ENCODE measurements around the gene PLEKHA1.

The PLEKHA1 gene

GRCh38 chr10:122424059-122424458, 49.6 kb downstream of the PLEKHA1 start:
- DNase-seq, result no peak

GRCh38 chr10:122426829-122427228, 52.3 kb downstream of the PLEKHA1 start:
- no peak for DNase-seq

- no peak for DNase-seq
Observed at GRCh38 chr10:122427280-122427679, 52.8 kb downstream of the PLEKHA1 start.

GRCh38 chr10:122435212-122435827, 60.8 kb downstream of the PLEKHA1 start:
- peak in 1 of 2 donors; percentile 74 for DNase-seq

- no peak for DNase-seq
Observed at GRCh38 chr10:122441961-122442360, 67.5 kb downstream of the PLEKHA1 start.

- DNase-seq, result no peak
Observed at GRCh38 chr10:122445469-122445868, 71.0 kb downstream of the PLEKHA1 start.

- DNase-seq, result no peak
Observed at GRCh38 chr10:122445904-122446303, 71.4 kb downstream of the PLEKHA1 start.

- DNase-seq, result no peak
Observed at GRCh38 chr10:122446668-122447423, 72.3 kb downstream of the PLEKHA1 start.

GRCh38 chr10:122448600-122448999, 74.1 kb downstream of the PLEKHA1 start:
- DNase-seq, result no peak

- no peak for DNase-seq
Observed at GRCh38 chr10:122449153-122449552, 74.6 kb downstream of the PLEKHA1 start.

GRCh38 chr10:122450353-122450990, 76.0 kb downstream of the PLEKHA1 start:
- no peak for DNase-seq

GRCh38 chr10:122454071-122454470, 79.6 kb downstream of the PLEKHA1 start:
- no peak for DNase-seq

- no peak for DNase-seq
Observed at GRCh38 chr10:122454603-122455080, 80.1 kb downstream of the PLEKHA1 start, which contains the start of gene ARMS2. ARMS2 (plus strand) TSS chr10:122454653; CDS start chr10:122454728, 75 bp downstream.

GRCh38 chr10:122455376-122456079, 81.0 kb downstream of the PLEKHA1 start:
- no peak for DNase-seq

GRCh38 chr10:122457934-122458333, 83.4 kb downstream of the PLEKHA1 start:
- no peak for DNase-seq

GRCh38 chr10:122458693-122459092, 84.2 kb downstream of the PLEKHA1 start:
- no peak for DNase-seq

GRCh38 chr10:122459561-122460273, 85.2 kb downstream of the PLEKHA1 start:
- no peak for DNase-seq

- no peak for DNase-seq
Observed at GRCh38 chr10:122460891-122461293, 86.4 kb downstream of the PLEKHA1 start.

- DNase-seq, result no peak
Observed at GRCh38 chr10:122461367-122461728, 86.8 kb downstream of the PLEKHA1 start, which contains the start of gene HTRA1. HTRA1 (plus strand) TSS chr10:122461553; CDS start chr10:122461653, 100 bp downstream.

GRCh38 chr10:122461729-122462532, 87.4 kb downstream of the PLEKHA1 start:
- no peak for DNase-seq

Measured in CD4-positive, alpha-beta T cell treated with Interleukin-4 for 1 hour (primary cell).